SHP77 (cell line): ENCODE measurements around the gene BLOC1S3.

ENCODE experiments used
- DNase-seq, 2 experiments: peaks; one replicate each; lab custom pipeline; 2025; lab: John Stamatoyannopoulos, UW

The BLOC1S3 gene

GRCh38 chr19:45146251-45146650 lies 32.3 kb upstream of the BLOC1S3 start:
- DNase-seq = no peak

- no peak for DNase-seq
Observed at GRCh38 chr19:45146741-45147205, 31.8 kb upstream of the BLOC1S3 start.

- no peak for DNase-seq
Observed at GRCh38 chr19:45147835-45148676, 30.5 kb upstream of the BLOC1S3 start.

GRCh38 chr19:45149129-45149528 lies 29.5 kb upstream of the BLOC1S3 start:
- DNase-seq = no peak

GRCh38 chr19:45150180-45150579 lies 28.4 kb upstream of the BLOC1S3 start:
- DNase-seq = no peak

- DNase-seq = no peak
Observed at GRCh38 chr19:45150751-45151281, 27.8 kb upstream of the BLOC1S3 start.

GRCh38 chr19:45151320-45151719 lies 27.3 kb upstream of the BLOC1S3 start:
- no peak for DNase-seq

- DNase-seq = no peak
Observed at GRCh38 chr19:45151821-45152503, 26.6 kb upstream of the BLOC1S3 start.

- no peak for DNase-seq
Observed at GRCh38 chr19:45152504-45153338, 25.9 kb upstream of the BLOC1S3 start.

- no peak for DNase-seq
Observed at GRCh38 chr19:45153339-45154063, 25.1 kb upstream of the BLOC1S3 start.

GRCh38 chr19:45154064-45154827 lies 24.3 kb upstream of the BLOC1S3 start:
- no peak for DNase-seq

GRCh38 chr19:45156011-45156630 lies 22.5 kb upstream of the BLOC1S3 start:
- no peak for DNase-seq

GRCh38 chr19:45156751-45157150 lies 21.8 kb upstream of the BLOC1S3 start:
- DNase-seq = no peak

- DNase-seq = no peak
Observed at GRCh38 chr19:45158503-45159209, 19.9 kb upstream of the BLOC1S3 start.

- DNase-seq = no peak
Observed at GRCh38 chr19:45159210-45159970, 19.2 kb upstream of the BLOC1S3 start.

- DNase-seq = no peak
Observed at GRCh38 chr19:45159971-45160324, 18.6 kb upstream of the BLOC1S3 start.

GRCh38 chr19:45160870-45161737 lies 17.5 kb upstream of the BLOC1S3 start, which contains the start of gene NKPD1:
NKPD1 (minus strand) TSS chr19:45160982; CDS start chr19:45160150, 832 bp downstream.
- no peak for DNase-seq
